ENCODE data around the gene PALM3.

PALM3 gene, protein sequence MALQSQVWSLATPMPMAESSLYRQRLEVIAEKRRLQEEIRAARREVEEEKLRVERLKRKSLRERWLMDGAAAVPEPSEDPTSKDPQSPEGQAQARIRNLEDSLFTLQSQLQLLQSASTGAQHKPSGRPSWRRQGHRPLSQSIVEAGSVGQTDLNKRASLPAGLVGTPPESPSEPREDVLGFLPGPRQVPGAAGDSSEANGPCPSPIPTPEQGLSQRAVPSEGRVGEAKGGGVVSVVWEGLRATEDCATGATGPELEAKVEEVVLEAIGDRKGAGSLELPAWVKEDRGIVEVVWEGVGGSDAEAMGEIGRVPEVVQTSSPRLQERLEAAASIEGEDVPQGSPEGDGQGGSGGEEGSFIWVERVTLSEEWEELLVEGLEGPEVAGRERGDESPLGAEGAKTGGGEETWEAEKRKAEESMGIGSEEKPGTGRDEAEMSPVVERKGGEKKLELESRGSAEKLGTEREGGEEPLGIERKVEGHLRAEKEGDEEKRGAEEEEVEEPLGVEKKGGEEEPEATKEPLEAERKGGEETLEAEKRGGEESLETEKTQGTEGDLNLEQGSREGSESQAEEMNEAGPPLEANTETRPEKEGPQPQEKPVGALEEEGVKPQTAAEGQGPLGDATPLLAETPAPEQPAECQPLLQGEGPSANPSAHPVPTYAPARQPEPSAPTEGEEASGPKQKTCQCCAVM

GRCh38 chr19:14061751-14062557 is at the start of gene PALM3:
PALM3 (minus strand) TSS chr19:14062076; CDS start chr19:14061980, 96 bp downstream.
- DNase-seq: no peak

- DNase-seq: no peak
Measured at GRCh38 chr19:14111486-14111885, 49.6 kb upstream of the PALM3 start.

GRCh38 chr19:14110650-14111049 is 48.8 kb upstream of the PALM3 start:
- no peak for DNase-seq

GRCh38 chr19:14107581-14108461 is 45.9 kb upstream of the PALM3 start:
- no peak for DNase-seq

DNA sequence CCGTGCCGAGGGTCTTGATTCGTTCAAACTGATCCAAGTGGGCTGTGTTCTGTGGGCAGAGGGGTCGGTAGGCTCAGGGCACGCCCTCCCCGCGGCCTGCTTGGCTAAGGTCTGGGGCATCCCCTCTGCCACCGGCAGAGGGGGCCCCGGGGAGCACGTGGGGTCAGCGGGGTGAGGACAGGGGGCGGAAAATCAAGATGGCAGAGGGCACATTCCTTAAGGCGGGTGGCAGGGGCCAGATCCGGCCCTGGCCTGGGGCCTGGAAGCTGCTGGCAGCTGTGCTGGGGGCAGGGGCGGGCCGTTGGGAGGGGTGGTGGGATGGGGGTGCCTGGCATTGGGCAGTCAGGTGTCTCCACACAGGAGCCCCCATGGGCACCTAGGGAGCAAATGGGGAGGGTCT is 45.0 kb upstream of the PALM3 start:
- no peak for DNase-seq

DNA sequence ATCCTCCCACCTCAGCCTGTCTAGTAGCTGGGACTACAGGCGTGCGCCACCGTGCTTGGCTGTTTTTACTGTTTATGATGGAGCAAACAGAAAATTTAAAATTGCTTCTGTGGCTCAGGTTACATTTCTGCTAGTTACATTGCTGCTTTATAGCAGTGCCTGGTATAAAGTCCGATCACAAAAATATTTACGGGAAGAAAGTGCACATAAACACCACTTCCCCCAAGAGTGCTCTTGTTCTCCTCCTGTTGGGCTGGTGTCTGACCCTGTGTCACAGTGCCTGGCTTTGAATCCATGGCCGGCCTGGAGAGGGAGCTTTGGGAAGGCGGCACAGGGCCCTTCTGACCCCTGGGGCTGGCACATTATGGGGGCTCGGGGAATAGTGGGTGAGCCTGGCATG is 43.8 kb upstream of the PALM3 start:
- no peak for DNase-seq

DNA sequence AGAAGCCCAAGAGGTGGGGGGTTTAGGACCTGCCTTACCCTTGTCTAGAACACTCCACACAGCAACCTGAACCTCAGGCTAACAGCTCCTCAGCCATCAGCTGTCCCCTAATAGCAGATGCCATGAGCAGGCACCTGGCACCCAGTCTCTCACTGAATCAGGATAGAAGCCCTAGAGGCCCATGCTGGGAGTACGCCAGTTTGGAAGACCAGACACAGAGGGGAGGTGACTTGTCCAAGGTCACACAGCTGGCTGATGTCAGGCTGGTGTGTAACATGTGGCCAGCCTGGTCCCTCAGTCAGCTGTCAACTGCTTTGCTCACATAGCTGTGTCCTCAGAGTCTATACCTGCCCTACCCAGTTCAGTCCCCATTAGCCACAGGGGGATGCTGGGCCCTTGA is 41.4 kb upstream of the PALM3 start:
- DNase-seq: no peak

DNA sequence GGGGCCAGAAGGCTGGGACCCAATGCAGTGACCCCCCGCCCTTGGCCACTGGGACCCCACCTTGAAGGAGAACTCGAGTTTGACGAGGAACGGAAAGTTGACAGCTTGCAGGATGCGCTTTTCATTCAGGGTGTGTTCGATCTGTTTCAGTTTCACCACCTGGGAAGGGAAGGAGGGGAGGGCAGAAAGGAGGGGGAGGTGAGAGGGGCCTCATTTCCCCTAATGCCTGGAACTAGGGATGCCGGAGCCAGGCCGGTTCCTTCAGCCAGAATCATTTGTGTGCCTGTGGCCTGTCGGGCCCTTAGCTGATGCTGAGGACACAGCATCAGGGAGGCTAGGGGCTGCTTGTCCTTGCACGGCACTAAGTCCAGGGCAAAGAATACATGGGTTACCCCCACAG is 40.9 kb upstream of the PALM3 start:
- no peak for DNase-seq

GRCh38 chr19:14102102-14102696 is 40.3 kb upstream of the PALM3 start:
- no peak for DNase-seq

GRCh38 chr19:14101003-14101545 is 39.2 kb upstream of the PALM3 start:
- no peak for DNase-seq

GRCh38 chr19:14097532-14098151 is 35.8 kb upstream of the PALM3 start:
- no peak for DNase-seq

- DNase-seq: no peak
Measured at GRCh38 chr19:14096272-14096992, 34.6 kb upstream of the PALM3 start.

GRCh38 chr19:14094854-14095253 is 33.0 kb upstream of the PALM3 start:
- DNase-seq: no peak

GRCh38 chr19:14093117-14093823 is 31.4 kb upstream of the PALM3 start:
- no peak for DNase-seq

- DNase-seq: no peak
Measured at GRCh38 chr19:14091813-14092462, 30.1 kb upstream of the PALM3 start.

DNA sequence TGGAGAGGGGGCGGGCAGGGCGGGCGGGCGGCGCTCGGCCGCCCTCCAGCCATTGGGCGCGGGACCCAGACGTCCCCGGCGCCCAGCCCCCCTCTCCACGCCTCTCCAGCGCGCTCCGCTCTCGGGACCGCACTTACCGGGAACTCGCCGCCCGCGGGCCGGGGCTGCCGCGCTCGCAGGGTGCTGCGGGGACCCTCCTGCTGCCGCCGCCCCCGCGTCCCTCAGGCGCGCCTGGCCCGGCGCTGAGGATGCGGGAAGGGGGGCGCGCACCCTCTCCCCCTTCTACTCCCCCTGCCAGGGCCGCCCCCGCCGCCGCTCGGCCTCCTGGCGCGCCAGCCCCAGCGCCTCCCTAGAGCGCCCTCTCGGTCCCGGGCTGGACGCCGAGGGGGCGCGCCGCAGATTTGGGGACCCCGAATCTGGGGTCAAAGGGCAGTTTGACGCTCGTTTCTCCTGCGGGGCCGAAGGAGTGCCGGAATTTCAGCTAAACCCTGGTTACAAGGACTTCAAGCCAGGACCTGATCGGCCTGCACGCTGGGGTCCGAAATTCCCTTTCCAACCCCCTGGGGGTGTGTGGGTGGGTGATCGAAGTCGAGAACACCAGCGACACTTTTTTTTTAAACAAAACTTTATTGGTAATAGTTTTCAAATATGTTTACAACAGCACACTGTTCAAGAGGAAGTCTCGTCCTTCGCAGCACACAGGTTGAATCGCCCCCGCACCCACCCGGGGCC is 29.4 kb upstream of the PALM3 start:
- peak; percentile 37 for DNase-seq

DNA sequence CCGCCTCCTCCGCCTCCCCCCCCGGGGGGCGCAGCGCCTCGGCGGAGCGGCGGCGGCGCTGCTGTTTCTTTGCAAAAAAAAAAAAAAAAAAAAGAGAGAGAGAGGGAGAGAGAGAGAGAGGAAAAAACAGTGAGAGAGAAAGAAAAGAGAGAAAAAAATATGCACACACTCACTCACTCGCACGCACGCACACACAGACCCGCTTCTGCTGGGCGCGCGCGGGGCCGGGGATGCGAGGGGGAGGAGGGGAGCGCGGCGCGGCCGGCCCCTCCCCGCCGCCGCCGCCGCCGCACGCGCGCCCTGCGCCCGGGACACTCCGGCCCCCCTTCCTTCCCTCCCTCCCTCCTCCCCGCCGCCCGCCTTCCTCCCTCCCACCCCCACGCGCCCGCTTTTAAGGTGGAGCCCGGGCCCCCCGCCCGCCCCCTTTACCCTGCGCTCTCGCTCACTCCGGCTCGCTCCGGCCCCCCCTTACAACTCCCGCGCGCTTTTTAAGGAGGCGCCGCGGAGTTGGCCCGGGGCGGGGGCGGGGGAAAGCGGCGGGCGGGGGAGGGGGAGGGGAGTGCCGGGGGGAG is 28.7 kb upstream of the PALM3 start, which contains the start of gene SAMD1:
TSS of gene SAMD1 (minus strand) at position 243 of the 572 bp plus-strand sequence.
- DNase-seq: peak; percentile 35

All from DMS79 treated with DMSO at 0.1 percent for 48 hours (cell line).